T-cell (primary cell): Measurements from ENCODE around the gene TSPAN4. TPM values are rescaled to one million over a fixed set of nuclear protein-coding genes. Genes with fewer than 3 reads are reported as not detected.

Experiments used
- ATAC-seq, 4 experiments: fragments of 200-7000 bp in 3 of 4; fragments of 150-1000 bp in 1 of 4; cut with Tn5 transposase; replicated peaks in 1 of 4; 1 replicate in 3 of 4; 2 replicates in 1 of 4; pipeline ENCODE4 v1.10.0; 2021; ENCODE audit warnings: moderate library complexity in 3 of 4, mild to moderate bottlenecking in 2 of 4, moderate number of reproducible peaks in 1 of 4
- CTCF ChIA-PET, 2 donors: fragments of 300-600 bp; sonication (Branson Sonifier 250); formaldehyde crosslinking; loops; one replicate each; lab custom pipeline; 2022; ENCODE audit warnings: antibody characterized with exemption in 2 of 2; lab: Charles Lee
- POLR2A ChIA-PET, 2 donors: fragments of 300-600 bp; sonication (Branson Sonifier 250); formaldehyde crosslinking; loops; one replicate each; lab custom pipeline; 2022; ENCODE audit warnings: antibody characterized with exemption in 2 of 2; lab: Charles Lee
- DNase-seq, 35 experiments: peaks; one replicate each; pipeline versions ENCODE4 v3.0.0 to v3.0.0-alpha.2; 2013 to 2023
- H3K27ac ChIP-seq: one replicate; pipeline ENCODE4 v1.5.1; 2013; ENCODE audit warnings: low read length
- H3K27me3 ChIP-seq, 2 experiments: replicated peaks in 1 of 2; 1 replicate in 1 of 2; 2 replicates in 1 of 2; pipeline versions ENCODE4 v1.6.1 to v1.7.0; 2013; ENCODE audit warnings: low read length in 1 of 2, mixed read lengths in 1 of 2; ENCODE audit not compliant: control insufficient read depth in 2 of 2, insufficient read depth in 2 of 2; ENCODE audit errors: extremely low read depth in 1 of 2
- H3K36me3 ChIP-seq, 2 donors: 1 replicate in 1 of 2; 2 replicates in 1 of 2; pipeline versions ENCODE4 v1.6.1 to v1.7.0; 2013; ENCODE audit warnings: low read length in 1 of 2; ENCODE audit not compliant: control insufficient read depth in 2 of 2, insufficient read depth in 1 of 2; ENCODE audit errors: extremely low read depth in 1 of 2
- H3K4me1 ChIP-seq, 2 experiments: 1 replicate in 1 of 2; 2 replicates in 1 of 2; pipeline versions ENCODE4 v1.6.1 to v1.7.0; 2013; ENCODE audit warnings: low read length in 2 of 2, mixed read lengths in 1 of 2; ENCODE audit not compliant: insufficient read depth in 2 of 2, control insufficient read depth in 1 of 2; ENCODE audit errors: extremely low read depth in 1 of 2
- H3K4me3 ChIP-seq, 2 donors: 1 replicate in 1 of 2; 2 replicates in 1 of 2; pipeline versions ENCODE4 v1.5.1 to v1.7.0; 2013; ENCODE audit warnings: mild to moderate bottlenecking in 2 of 2, low read length in 1 of 2, moderate library complexity in 1 of 2; ENCODE audit not compliant: control insufficient read depth in 1 of 2; ENCODE audit errors: extremely low read depth in 1 of 2
- H3K9me3 ChIP-seq: 2 replicates; pipeline ENCODE4 v1.7.0; 2013
- H3K27ac Mint-ChIP-seq, 2 donors: one replicate each; pipeline ENCODE4 v1.8.0; 2020 to 2021; ENCODE audit warnings: mild to moderate bottlenecking in 2 of 2, mixed read lengths in 2 of 2
- H3K27me3 Mint-ChIP-seq, 2 donors: one replicate each; pipeline ENCODE4 v1.8.0; 2021 to 2022; ENCODE audit warnings: mixed read lengths in 2 of 2
- H3K36me3 Mint-ChIP-seq: one replicate; pipeline ENCODE4 v1.8.0; 2021; ENCODE audit warnings: mixed read lengths
- H3K4me1 Mint-ChIP-seq, 3 donors: one replicate each; pipeline ENCODE4 v1.8.0; 2020 to 2022; ENCODE audit warnings: mixed read lengths in 3 of 3, mild to moderate bottlenecking in 1 of 3
- H3K4me3 Mint-ChIP-seq, 3 donors: one replicate each; pipeline ENCODE4 v1.8.0; 2020 to 2022; ENCODE audit warnings: mild to moderate bottlenecking in 3 of 3, mixed read lengths in 3 of 3, moderate library complexity in 3 of 3
- H3K9me3 Mint-ChIP-seq, 3 donors: one replicate each; pipeline ENCODE4 v1.8.0; 2020 to 2022; ENCODE audit warnings: mixed read lengths in 3 of 3
- WGBS: methylation state at CpG from one replicate; pipeline ENCODE4 v1.1.5; 2013; ENCODE audit warnings: missing lambda C conversion rate; ENCODE audit not compliant: insufficient coverage; 5-methylcytosine and 5-hydroxymethylcytosine counted together
- total RNA-seq, 35 experiments: library from RNA in 6 of 35; stranded (reverse) in 6 of 35; fragments of 120-200 nt in 1 of 35; gene quantifications; one replicate each; pipeline versions ENCODE4 v1.2.1 to v1.2.4 and lab custom pipeline; 2013 to 2026

Gene TSPAN4
- total RNA-seq, 5 donors from 2014 or later (not counting 1 experiment from before 2014, with no cell fraction given) = 3.1 to 5.8 (median 4.4) TPM

DNA sequence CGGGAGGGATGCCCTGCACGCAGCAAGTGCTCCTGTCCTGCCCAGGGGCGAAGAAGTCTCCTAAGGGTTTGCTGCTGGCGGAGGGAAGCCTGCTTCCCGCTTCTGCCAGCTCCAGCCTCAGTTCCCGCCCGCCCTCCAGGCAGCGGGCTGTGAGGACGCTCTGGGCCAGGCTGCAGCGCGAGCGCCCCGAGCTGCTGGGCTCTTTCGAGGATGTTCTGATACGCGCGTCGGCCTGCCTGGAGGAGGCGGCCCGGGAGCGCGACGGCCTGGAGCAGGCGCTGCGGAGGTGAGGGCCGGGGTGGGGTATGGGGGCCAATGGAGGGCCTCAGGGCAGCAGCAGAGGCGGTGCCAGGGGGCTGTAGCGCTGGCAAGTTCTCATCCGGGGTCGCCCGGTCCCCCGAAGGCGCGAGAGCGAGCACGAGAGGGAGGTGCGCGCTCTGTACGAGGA, 12.8 kb upstream of the TSPAN4 start:
- WGBS = 4% methylated on average over 39 of the region's 39 CpGs
- Mint-ChIP-seq H3K4me1 (peaks cover 23 to 49% (median 35%) of the 10 kb centered on the region in 3 donors), H3K4me3 (peak overlapping the region; percentile 34 to 78 (median 44)), H3K36me3 (peaks cover 5% of the 10 kb centered on the region), H3K27me3 (peaks cover 9 to 37% of the 10 kb centered on the region in 2 donors), H3K9me3 (no peaks in the 10 kb centered on the region), H3K27ac (no peak overlapping the region)
- H3K27me3 ChIP-seq = peaks cover 0 to 87% of the 10 kb centered on the region in 2 experiments
- peak overlapping the region; percentile 31 to 63 for H3K4me3 ChIP-seq
- ATAC-seq (peak; percentile 1 to 3 (median 1)), DNase-seq (no peak)
- peaks cover 0 to 5% of the 10 kb centered on the region in 2 donors for H3K36me3 ChIP-seq
- H3K4me1 ChIP-seq = peaks cover 22 to 88% of the 10 kb centered on the region in 2 experiments
- POLR2A ChIA-PET = interaction anchor here in 1 of 2 donors (0.6 kb wide), 1 partner anchor 19 kb away, joined by 5 read pairs; no protein-coding TSS in a partner anchor
- no peak overlapping the region for H3K27ac ChIP-seq
- no peaks in the 10 kb centered on the region for H3K9me3 ChIP-seq
- CTCF ChIA-PET = no interaction called here

DNA sequence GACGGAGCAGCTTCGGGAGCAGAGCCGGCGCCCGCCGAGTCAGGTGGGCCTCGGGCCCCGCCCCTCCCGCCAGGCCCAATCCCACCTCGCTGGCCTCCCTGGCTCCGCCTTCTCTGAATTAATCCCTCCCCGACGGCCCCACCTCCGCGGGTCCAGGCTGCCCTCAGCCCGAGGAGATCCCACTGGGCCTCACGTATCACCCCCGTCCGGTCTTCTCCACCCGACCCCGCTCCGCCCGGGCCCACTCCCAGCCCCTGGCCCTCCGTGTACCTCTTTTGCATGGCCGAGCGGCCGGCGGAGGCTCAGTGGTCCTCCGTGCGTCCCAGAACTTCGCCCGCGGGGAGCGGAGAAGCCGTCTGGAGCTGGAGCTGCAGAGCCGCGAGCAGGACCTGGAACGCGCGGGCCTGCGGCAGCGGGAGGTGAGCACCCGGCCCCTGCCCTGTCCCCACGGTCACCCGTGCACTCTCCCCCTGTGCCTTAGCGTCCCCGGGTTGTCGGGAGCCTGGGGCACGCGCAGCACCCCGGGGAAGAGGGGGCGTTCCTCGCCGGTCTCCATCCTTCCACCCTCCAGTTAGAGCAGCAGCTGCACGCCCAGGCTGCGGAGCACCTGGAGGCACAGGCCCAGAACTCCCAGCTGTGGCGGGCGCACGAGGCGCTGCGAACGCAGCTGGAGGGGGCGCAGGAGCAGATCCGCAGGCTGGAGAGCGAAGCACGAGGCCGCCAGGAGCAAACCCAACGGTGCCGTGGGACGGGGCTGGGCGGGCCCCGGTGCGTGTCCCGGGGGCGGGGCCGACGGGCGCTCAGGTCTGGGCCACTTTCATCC, 12.1 kb upstream of the TSPAN4 start:
- Histone ChIP-seq H3K9me3 (no peaks in the 10 kb centered on the region), H3K36me3 (no peaks in the 10 kb centered on the region), H3K27me3 (peaks cover 0 to 84% of the 10 kb centered on the region in 2 experiments), H3K4me3 (peak overlapping the region; percentile 31 to 63), H3K4me1 (peaks cover 22 to 88% of the 10 kb centered on the region in 2 experiments), H3K27ac (no peak overlapping the region)
- peaks cover 9 to 37% of the 10 kb centered on the region in 2 donors for H3K27me3 Mint-ChIP-seq
- ChIA-PET CTCF (no interaction called here), POLR2A (interaction anchor here in 1 of 2 donors (0.5 kb wide), 1 partner anchor 144 kb away, joined by 4 read pairs; no protein-coding TSS in a partner anchor)
- peak overlapping the region; percentile 37 to 78 (median 44) for H3K4me3 Mint-ChIP-seq
- H3K27ac Mint-ChIP-seq = no peak overlapping the region
- peaks cover 23 to 51% (median 35%) of the 10 kb centered on the region in 3 donors for H3K4me1 Mint-ChIP-seq
- H3K9me3 Mint-ChIP-seq = no peaks in the 10 kb centered on the region
- peak; percentile 48 to 52 (median 49) for ATAC-seq
- H3K36me3 Mint-ChIP-seq = no peaks in the 10 kb centered on the region
- 2% methylated on average over 70 of the region's 78 CpGs for WGBS
- DNase-seq = peak in 24 of 35 experiments; percentile 23 to 72 (median 45)

DNA sequence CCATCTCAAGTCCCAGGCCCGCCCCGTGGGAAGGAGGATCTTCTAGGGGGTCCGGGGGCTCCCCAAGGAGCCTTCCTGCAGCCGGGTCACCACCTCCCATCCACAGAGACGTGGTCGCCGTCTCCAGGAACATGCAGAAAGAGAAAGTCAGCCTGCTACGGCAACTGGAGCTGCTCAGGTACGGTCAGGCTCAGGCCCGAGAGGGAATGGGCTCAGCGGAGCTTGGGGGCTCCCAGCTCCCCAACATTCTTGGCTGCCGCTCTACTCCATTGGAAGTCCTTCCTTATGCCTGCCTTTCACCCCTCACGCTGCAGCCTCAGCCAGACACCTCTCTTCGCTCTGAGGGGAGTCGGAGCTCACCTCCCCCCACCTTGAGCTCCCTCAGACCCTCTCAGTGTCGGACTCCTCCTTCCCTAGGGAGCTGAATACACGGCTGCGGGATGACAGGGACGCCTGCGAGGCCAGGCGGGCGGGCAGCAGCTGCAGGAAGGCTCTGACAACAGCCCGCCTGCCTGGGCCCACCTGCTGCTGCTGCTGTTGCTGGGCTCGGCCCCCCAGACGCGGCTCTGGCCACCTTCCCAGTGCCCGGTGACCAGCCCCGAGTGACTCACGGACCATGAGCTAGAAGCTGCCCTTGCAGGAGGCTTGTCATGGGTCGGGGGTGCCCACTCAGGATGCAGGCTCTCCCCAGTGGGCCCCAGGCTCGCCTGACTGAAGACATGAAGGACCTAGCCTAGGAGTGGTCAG, 11.4 kb upstream of the TSPAN4 start:
- ChIA-PET CTCF (no interaction called here), POLR2A (interaction anchor here in 1 of 2 donors (0.5 kb wide), 1 partner anchor 143 kb away, joined by 4 read pairs; no protein-coding TSS in a partner anchor)
- peak overlapping the region in 1 of 2 donors; percentile 31 for H3K27ac Mint-ChIP-seq
- Histone ChIP-seq H3K36me3 (no peaks in the 10 kb centered on the region), H3K27ac (no peak overlapping the region), H3K27me3 (peaks cover 0 to 76% of the 10 kb centered on the region in 2 experiments), H3K4me1 (peaks cover 22 to 84% of the 10 kb centered on the region in 2 experiments), H3K4me3 (peak overlapping the region in 1 of 2 donors; percentile 51), H3K9me3 (no peaks in the 10 kb centered on the region)
- 70% methylated on average over 31 of the region's 31 CpGs for WGBS
- no peaks in the 10 kb centered on the region for H3K36me3 Mint-ChIP-seq
- H3K4me1 Mint-ChIP-seq = peaks cover 23 to 50% (median 34%) of the 10 kb centered on the region in 3 donors
- peak overlapping the region; percentile 25 to 78 (median 55) for H3K4me3 Mint-ChIP-seq
- ATAC-seq (no peak), DNase-seq (no peak)
- H3K9me3 Mint-ChIP-seq = no peaks in the 10 kb centered on the region
- H3K27me3 Mint-ChIP-seq = peaks cover 9 to 37% of the 10 kb centered on the region in 2 donors

DNA sequence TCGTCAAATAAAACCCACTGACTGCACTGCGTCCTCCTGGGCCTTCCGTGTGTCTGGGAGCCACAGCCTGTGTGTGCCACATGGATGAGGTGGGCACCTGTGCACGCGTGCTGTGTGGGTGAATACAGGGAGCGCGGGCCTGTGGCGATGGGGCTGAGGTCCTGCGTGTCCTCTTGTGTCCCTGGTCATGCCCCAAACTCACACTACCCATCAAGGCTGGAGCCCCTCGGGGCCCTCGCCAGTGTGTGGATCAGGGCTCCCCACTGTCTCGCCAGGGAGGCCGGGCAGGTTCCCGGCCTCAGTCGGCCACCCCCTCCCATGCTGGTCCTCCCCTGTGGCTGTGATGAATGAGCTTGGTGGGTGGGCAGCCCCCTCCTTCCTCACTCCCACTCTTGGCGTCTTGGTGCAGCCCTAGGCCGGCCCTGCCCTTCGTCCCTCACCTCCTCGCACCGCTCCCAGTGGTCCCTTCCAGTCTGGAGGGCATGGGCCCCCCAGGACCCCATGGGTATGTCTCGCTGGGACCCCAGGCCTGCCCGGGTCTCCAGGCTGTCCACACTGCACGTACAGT, 10.6 kb upstream of the TSPAN4 start:
- H3K27ac ChIP-seq = no peak overlapping the region
- WGBS = 93% methylated on average over 3 of the region's 23 CpGs
- Mint-ChIP-seq H3K4me3 (peak overlapping the region; percentile 25 to 78 (median 55)), H3K9me3 (no peaks in the 10 kb centered on the region), H3K4me1 (peaks cover 23 to 46% (median 30%) of the 10 kb centered on the region in 3 donors), H3K27ac (no peak overlapping the region), H3K36me3 (no peaks in the 10 kb centered on the region), H3K27me3 (peaks cover 9 to 34% of the 10 kb centered on the region in 2 donors)
- H3K4me3 ChIP-seq = peak overlapping the region; percentile 18 to 47
- CTCF ChIA-PET = no interaction called here
- peaks cover 0 to 70% of the 10 kb centered on the region in 2 experiments for H3K27me3 ChIP-seq
- no peaks in the 10 kb centered on the region for H3K9me3 ChIP-seq
- POLR2A ChIA-PET = no interaction called here
- ATAC-seq (no peak), DNase-seq (no peak)
- H3K36me3 ChIP-seq = no peaks in the 10 kb centered on the region
- peaks cover 20 to 77% of the 10 kb centered on the region in 2 experiments for H3K4me1 ChIP-seq

GRCh38 chr11:832529-833113, 10.0 kb upstream of the TSPAN4 start, which contains the start of gene CD151:
Gene CD151, plus strand, starts transcription at chr11:832952. Its CDS starts 3,118 bp downstream, at chr11:836070.
- WGBS = 3% methylated on average over 55 of the region's 67 CpGs
- peak within 1 kb of the TSS; percentile 53 to 78 (median 71) for H3K4me3 Mint-ChIP-seq
- DNase-seq (peak in 7 of 35 experiments; percentile 37 to 78 (median 38)), ATAC-seq (peak; percentile 68 to 72 (median 68))
- Histone ChIP-seq H3K4me1 (peaks cover 18 to 77% of the 10 kb centered on the region in 2 experiments), H3K27ac (no peak within 1 kb of the TSS), H3K4me3 (peak within 1 kb of the TSS; percentile 34 to 47), H3K27me3 (peaks cover 0 to 65% of the 10 kb centered on the region in 2 experiments), H3K36me3 (no peaks in the 10 kb centered on the region), H3K9me3 (no peaks in the 10 kb centered on the region)
- CTCF ChIA-PET = no interaction called here
- no peak within 1 kb of the TSS for H3K27ac Mint-ChIP-seq
- no peaks in the 10 kb centered on the region for H3K36me3 Mint-ChIP-seq
- H3K27me3 Mint-ChIP-seq = peaks cover 7 to 32% of the 10 kb centered on the region in 2 donors
- POLR2A ChIA-PET = no interaction called here
- no peaks in the 10 kb centered on the region for H3K9me3 Mint-ChIP-seq
- H3K4me1 Mint-ChIP-seq = peaks cover 21 to 45% (median 28%) of the 10 kb centered on the region in 3 donors
